ENCODE data around the gene CACNA1C.
"Not testable (repeated sequence)": the region's sequence is repeated elsewhere in the genome, so short reads cannot be mapped to it uniquely, and the experiment has no call there.

Gene CACNA1C

GRCh38 chr12:2129076-2129475, 76.3 kb downstream of the CACNA1C start:
- TF ChIP-seq, protein P1, sequence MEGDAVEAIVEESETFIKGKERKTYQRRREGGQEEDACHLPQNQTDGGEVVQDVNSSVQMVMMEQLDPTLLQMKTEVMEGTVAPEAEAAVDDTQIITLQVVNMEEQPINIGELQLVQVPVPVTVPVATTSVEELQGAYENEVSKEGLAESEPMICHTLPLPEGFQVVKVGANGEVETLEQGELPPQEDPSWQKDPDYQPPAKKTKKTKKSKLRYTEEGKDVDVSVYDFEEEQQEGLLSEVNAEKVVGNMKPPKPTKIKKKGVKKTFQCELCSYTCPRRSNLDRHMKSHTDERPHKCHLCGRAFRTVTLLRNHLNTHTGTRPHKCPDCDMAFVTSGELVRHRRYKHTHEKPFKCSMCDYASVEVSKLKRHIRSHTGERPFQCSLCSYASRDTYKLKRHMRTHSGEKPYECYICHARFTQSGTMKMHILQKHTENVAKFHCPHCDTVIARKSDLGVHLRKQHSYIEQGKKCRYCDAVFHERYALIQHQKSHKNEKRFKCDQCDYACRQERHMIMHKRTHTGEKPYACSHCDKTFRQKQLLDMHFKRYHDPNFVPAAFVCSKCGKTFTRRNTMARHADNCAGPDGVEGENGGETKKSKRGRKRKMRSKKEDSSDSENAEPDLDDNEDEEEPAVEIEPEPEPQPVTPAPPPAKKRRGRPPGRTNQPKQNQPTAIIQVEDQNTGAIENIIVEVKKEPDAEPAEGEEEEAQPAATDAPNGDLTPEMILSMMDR (IDR thresholded peaks at IDR 0.05; ENCODE audit: insufficient read depth, missing control alignments) = no peak
- DNase-seq (ENCODE audit: insufficient read length, low spot score) (no peak), FAIRE-seq (no peak)

- not testable (repeated sequence) for DNase-seq (ENCODE audit: insufficient read length, low spot score); FAIRE-seq
These were observed 83.1 kb downstream of the CACNA1C start for GRCh38 chr12:2135661-2136418.

DNA sequence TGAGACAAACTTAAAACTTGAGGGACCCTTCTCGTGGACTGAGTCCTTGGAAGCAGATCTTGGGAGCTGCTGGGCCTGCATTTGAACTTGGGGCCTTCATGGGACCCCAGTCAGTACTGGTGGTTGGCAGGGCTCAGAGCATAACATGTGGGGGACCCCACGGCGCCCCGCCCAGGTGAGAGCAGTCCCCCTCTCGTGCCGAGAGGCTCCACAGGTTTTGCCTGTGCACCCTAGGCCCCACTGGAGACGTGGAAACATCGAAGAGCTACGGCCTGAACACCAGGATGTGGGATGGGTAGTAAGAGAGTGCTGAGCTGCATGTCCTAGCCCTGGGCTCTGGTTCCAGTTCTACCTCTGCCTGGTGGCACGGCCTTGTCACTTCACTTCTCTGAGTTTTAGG, 84.1 kb downstream of the CACNA1C start:
- no peak for FAIRE-seq
- DNase-seq (ENCODE audit: insufficient read length, low spot score) = no peak
- TF ChIP-seq, protein P1 (IDR thresholded peaks at IDR 0.05; ENCODE audit: insufficient read depth, missing control alignments) = no peak

DNA sequence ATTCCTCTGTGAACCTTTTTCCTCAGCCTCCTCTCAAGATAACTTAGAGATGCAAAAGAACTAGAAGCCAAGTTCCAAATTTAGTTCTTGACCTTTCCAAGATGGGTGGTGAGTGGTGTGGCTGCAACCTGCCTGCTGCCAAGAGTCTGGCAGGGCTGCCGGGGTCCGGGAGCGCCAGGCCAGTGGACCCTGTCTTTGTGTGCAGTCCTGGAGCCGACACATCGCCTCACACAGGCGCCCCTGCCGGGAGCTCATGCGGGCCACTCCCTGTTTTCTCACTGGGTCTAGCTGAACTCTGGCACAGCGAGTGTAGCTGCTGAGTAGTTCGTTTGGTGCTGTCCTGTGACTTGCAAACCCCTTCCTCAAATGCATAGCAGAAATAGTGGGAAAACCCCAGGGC, 84.9 kb downstream of the CACNA1C start:
- TF ChIP-seq, protein P1 (IDR thresholded peaks at IDR 0.05; ENCODE audit: insufficient read depth, missing control alignments) = no peak
- no peak for DNase-seq (ENCODE audit: insufficient read length, low spot score)
- no peak for FAIRE-seq

GRCh38 chr12:2138294-2138693, 85.5 kb downstream of the CACNA1C start:
- DNase-seq (ENCODE audit: insufficient read length, low spot score) = no peak
- no peak for FAIRE-seq
- TF ChIP-seq, protein P1 (IDR thresholded peaks at IDR 0.05; ENCODE audit: insufficient read depth, missing control alignments) = no peak

GRCh38 chr12:2138871-2139308, 86.1 kb downstream of the CACNA1C start:
- DNase-seq (ENCODE audit: insufficient read length, low spot score) (no peak), FAIRE-seq (no peak)
- TF ChIP-seq, protein P1 (IDR thresholded peaks at IDR 0.05; ENCODE audit: insufficient read depth, missing control alignments) = no peak

- DNase-seq (ENCODE audit: insufficient read length, low spot score) (no peak), FAIRE-seq (no peak)
- TF ChIP-seq, protein P1 (IDR thresholded peaks at IDR 0.05; ENCODE audit: insufficient read depth, missing control alignments) = no peak
These were observed 86.9 kb downstream of the CACNA1C start for GRCh38 chr12:2139651-2140050.

All from D721Med (cell line).